ENCODE results near the gene SENP8. TPM values are rescaled to one million over a fixed set of nuclear protein-coding genes. Genes with fewer than 3 reads are reported as not detected.

The SENP8 gene
- total and polyA plus RNA-seq, 4 donors: 0.67 to 1.0 (median 0.88) TPM

DNA sequence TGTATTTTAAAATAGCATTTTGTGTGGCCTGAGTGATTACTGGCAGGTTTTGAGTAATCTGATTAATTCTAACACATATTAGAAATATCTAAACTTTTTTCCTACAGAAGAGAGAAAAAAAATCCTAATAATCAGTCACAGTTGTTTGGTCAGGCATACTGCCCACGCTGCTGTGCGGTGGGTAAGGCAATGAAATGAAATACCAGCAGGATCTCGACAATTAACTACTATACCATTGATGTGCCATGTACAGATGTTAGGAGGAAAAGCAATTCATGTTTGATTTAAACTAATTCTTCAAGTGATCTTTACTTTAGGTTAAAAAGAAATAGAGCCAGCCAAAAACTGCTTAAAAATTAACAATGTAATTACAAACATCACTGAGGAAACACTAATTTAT is 74.2 kb downstream of the SENP8 start:
- WGBS: 81% methylated on average over 3 of the region's 3 CpGs
- Histone ChIP-seq H3K4me1 (ENCODE audit: control insufficient read depth in 4 of 4, insufficient read depth in 4 of 4, low read length in 3 of 4) (peaks cover 0 to 7% (median 4%) of the 10 kb centered on the region in 4 donors), H3K9me3 (ENCODE audit: control insufficient read depth in 4 of 4, low read length in 3 of 4) (no peaks in the 10 kb centered on the region), H3K9ac (ENCODE audit: low read depth in 1 of 2, low read length in 2 of 2) (no peak overlapping the region), H3K27me3 (ENCODE audit: control insufficient read depth in 4 of 4, insufficient read depth in 4 of 4, low read length in 3 of 4) (peaks cover 0 to 6% (median 0%) of the 10 kb centered on the region in 4 donors), H3K27ac (ENCODE audit: low read depth in 1 of 2, low read length in 2 of 2) (no peak overlapping the region), H3K4me3 (ENCODE audit: low read depth in 1 of 3, low read length in 3 of 3) (no peak overlapping the region), H3K36me3 (ENCODE audit: control insufficient read depth in 4 of 4, insufficient read depth in 3 of 4, low read depth in 1 of 4, low read length in 3 of 4) (no peaks in the 10 kb centered on the region)
- no peak for DNase-seq (ENCODE audit: low spot score)
- TF ChIP-seq HNF4A (conservative IDR thresholded peaks at IDR 0.05) (no peak), TAF1 (conservative IDR thresholded peaks at IDR 0.05) (no peak), EGR1 (IDR thresholded peaks at IDR 0.05; ENCODE audit: low read depth in 2 of 2) (no peak), FOXA1 (IDR thresholded peaks at IDR 0.05) (no peak), NR2F2 (IDR thresholded peaks at IDR 0.05) (no peak), RXRA (IDR thresholded peaks at IDR 0.05) (no peak), GABPA (IDR thresholded peaks at IDR 0.05 in 1 of 2, conservative IDR thresholded peaks at IDR 0.05 in 1 of 2) (no peak), YY1 (IDR thresholded peaks at IDR 0.05) (no peak), FOXA2 (IDR thresholded peaks at IDR 0.05) (no peak), RAD21 (IDR thresholded peaks at IDR 0.05) (no peak), SP1 (IDR thresholded peaks at IDR 0.05) (no peak), JUND (IDR thresholded peaks at IDR 0.05) (no peak), HNF4G (IDR thresholded peaks at IDR 0.05) (no peak)
- TF ChIP-seq, protein P1, sequence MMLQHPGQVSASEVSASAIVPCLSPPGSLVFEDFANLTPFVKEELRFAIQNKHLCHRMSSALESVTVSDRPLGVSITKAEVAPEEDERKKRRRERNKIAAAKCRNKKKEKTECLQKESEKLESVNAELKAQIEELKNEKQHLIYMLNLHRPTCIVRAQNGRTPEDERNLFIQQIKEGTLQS (IDR thresholded peaks at IDR 0.05): no peak
- TF ChIP-seq, protein P2, sequence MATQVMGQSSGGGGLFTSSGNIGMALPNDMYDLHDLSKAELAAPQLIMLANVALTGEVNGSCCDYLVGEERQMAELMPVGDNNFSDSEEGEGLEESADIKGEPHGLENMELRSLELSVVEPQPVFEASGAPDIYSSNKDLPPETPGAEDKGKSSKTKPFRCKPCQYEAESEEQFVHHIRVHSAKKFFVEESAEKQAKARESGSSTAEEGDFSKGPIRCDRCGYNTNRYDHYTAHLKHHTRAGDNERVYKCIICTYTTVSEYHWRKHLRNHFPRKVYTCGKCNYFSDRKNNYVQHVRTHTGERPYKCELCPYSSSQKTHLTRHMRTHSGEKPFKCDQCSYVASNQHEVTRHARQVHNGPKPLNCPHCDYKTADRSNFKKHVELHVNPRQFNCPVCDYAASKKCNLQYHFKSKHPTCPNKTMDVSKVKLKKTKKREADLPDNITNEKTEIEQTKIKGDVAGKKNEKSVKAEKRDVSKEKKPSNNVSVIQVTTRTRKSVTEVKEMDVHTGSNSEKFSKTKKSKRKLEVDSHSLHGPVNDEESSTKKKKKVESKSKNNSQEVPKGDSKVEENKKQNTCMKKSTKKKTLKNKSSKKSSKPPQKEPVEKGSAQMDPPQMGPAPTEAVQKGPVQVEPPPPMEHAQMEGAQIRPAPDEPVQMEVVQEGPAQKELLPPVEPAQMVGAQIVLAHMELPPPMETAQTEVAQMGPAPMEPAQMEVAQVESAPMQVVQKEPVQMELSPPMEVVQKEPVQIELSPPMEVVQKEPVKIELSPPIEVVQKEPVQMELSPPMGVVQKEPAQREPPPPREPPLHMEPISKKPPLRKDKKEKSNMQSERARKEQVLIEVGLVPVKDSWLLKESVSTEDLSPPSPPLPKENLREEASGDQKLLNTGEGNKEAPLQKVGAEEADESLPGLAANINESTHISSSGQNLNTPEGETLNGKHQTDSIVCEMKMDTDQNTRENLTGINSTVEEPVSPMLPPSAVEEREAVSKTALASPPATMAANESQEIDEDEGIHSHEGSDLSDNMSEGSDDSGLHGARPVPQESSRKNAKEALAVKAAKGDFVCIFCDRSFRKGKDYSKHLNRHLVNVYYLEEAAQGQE (IDR thresholded peaks at IDR 0.05): no peak
- TF ChIP-seq, protein P3, sequence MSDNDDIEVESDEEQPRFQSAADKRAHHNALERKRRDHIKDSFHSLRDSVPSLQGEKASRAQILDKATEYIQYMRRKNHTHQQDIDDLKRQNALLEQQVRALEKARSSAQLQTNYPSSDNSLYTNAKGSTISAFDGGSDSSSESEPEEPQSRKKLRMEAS (IDR thresholded peaks at IDR 0.05): no peak
- TF ChIP-seq, protein P4, sequence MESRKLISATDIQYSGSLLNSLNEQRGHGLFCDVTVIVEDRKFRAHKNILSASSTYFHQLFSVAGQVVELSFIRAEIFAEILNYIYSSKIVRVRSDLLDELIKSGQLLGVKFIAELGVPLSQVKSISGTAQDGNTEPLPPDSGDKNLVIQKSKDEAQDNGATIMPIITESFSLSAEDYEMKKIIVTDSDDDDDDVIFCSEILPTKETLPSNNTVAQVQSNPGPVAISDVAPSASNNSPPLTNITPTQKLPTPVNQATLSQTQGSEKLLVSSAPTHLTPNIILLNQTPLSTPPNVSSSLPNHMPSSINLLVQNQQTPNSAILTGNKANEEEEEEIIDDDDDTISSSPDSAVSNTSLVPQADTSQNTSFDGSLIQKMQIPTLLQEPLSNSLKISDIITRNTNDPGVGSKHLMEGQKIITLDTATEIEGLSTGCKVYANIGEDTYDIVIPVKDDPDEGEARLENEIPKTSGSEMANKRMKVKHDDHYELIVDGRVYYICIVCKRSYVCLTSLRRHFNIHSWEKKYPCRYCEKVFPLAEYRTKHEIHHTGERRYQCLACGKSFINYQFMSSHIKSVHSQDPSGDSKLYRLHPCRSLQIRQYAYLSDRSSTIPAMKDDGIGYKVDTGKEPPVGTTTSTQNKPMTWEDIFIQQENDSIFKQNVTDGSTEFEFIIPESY (IDR thresholded peaks at IDR 0.05): no peak
- TF ChIP-seq, protein P5, sequence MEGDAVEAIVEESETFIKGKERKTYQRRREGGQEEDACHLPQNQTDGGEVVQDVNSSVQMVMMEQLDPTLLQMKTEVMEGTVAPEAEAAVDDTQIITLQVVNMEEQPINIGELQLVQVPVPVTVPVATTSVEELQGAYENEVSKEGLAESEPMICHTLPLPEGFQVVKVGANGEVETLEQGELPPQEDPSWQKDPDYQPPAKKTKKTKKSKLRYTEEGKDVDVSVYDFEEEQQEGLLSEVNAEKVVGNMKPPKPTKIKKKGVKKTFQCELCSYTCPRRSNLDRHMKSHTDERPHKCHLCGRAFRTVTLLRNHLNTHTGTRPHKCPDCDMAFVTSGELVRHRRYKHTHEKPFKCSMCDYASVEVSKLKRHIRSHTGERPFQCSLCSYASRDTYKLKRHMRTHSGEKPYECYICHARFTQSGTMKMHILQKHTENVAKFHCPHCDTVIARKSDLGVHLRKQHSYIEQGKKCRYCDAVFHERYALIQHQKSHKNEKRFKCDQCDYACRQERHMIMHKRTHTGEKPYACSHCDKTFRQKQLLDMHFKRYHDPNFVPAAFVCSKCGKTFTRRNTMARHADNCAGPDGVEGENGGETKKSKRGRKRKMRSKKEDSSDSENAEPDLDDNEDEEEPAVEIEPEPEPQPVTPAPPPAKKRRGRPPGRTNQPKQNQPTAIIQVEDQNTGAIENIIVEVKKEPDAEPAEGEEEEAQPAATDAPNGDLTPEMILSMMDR (IDR thresholded peaks at IDR 0.05; ENCODE audit: low read depth, low read length, missing input control): no peak

Other genes with a start within 250 kb of the SENP8 start
- 10 to 100 TPM; 12.0 to 14.9 TPM for gene MYO9A, start 253 bp upstream of the SENP8 start, total RNA-seq
- 1 to 10 TPM; 1.4 to 4.7 TPM for gene MYO9A, start 253 bp upstream of the SENP8 start, polyA plus RNA-seq
- not detected for gene GRAMD2A, start 79.4 kb downstream of the SENP8 start, total RNA-seq
- not detected for gene GRAMD2A, start 79.4 kb downstream of the SENP8 start, polyA plus RNA-seq
- 10 to 100 TPM; 30.5 to 61.2 TPM for gene PKM, start 112.8 kb downstream of the SENP8 start, total RNA-seq
- 10 to 100 TPM; 12.9 to 28.9 TPM for gene PKM, start 112.8 kb downstream of the SENP8 start, polyA plus RNA-seq
- gene PARP6, start 154.2 kb downstream of the SENP8 start, total RNA-seq: 1 to 10 TPM; 4.3 to 10.0 TPM
- 10 to 100 TPM in 1 of 2 donors, 1 to 10 TPM in 1; 8.7 to 15.3 TPM for gene PARP6, start 154.2 kb downstream of the SENP8 start, polyA plus RNA-seq
- gene CELF6, start 201.8 kb downstream of the SENP8 start, total RNA-seq: under 1 TPM; 0.14 to 0.92 TPM
- under 1 TPM; 0.10 to 0.74 TPM for gene CELF6, start 201.8 kb downstream of the SENP8 start, polyA plus RNA-seq